HG03432 (cell line): ENCODE measurements around the gene CDC45.

Source experiments
- ATAC-seq: cut with Tn5 transposase; IDR thresholded peaks from one replicate; pipeline ENCODE4 v1.9.1; 2021; ENCODE audit warnings: mild to moderate bottlenecking, moderate library complexity; ENCODE audit not compliant: unreplicated experiment

Gene CDC45

GRCh38 chr22:19466848-19467752, 12.6 kb upstream of the CDC45 start:
- ATAC-seq: no peak

GRCh38 chr22:19467912-19468311, 11.8 kb upstream of the CDC45 start:
- ATAC-seq: no peak

GRCh38 chr22:19469421-19469820, 10.3 kb upstream of the CDC45 start:
- ATAC-seq: no peak

GRCh38 chr22:19470010-19470409, 9.7 kb upstream of the CDC45 start:
- no peak for ATAC-seq

- ATAC-seq: no peak
Observed at GRCh38 chr22:19471572-19471971, 8.1 kb upstream of the CDC45 start.

- ATAC-seq: no peak
Observed at GRCh38 chr22:19472233-19472632, 7.5 kb upstream of the CDC45 start.

- no peak for ATAC-seq
Observed at GRCh38 chr22:19473578-19473977, 6.1 kb upstream of the CDC45 start.

- ATAC-seq: no peak
Observed at GRCh38 chr22:19476023-19476422, 3.7 kb upstream of the CDC45 start.

GRCh38 chr22:19477321-19478044, 2.2 kb upstream of the CDC45 start:
- ATAC-seq: no peak

- ATAC-seq: no peak
Observed at GRCh38 chr22:19478045-19478900, 1.4 kb upstream of the CDC45 start.

GRCh38 chr22:19478901-19479354, 792 bp upstream of the CDC45 start, which contains the start of gene UFD1:
Gene UFD1 (minus strand): TSS chr22:19479193. CDS start chr22:19479085, 108 bp downstream.
- peak; percentile 67 for ATAC-seq

- no peak for ATAC-seq
Observed at GRCh38 chr22:19480173-19480568, 451 bp downstream of the CDC45 start.

GRCh38 chr22:19480789-19481188, 1.1 kb downstream of the CDC45 start:
- no peak for ATAC-seq

GRCh38 chr22:19482297-19482696, 2.6 kb downstream of the CDC45 start:
- ATAC-seq: no peak

GRCh38 chr22:19483481-19484244, 3.9 kb downstream of the CDC45 start:
- no peak for ATAC-seq

GRCh38 chr22:19488285-19488684, 8.6 kb downstream of the CDC45 start:
- ATAC-seq: no peak

- ATAC-seq: no peak
Observed at GRCh38 chr22:19488884-19489843, 9.4 kb downstream of the CDC45 start.

- ATAC-seq: no peak
Observed at GRCh38 chr22:19490628-19491230, 11.0 kb downstream of the CDC45 start.
